ENCODE measurements around the gene MYO3B.

MYO3B gene

GRCh38 chr2:170703776-170704476 lies 526.0 kb downstream of the MYO3B start:
- DNase-seq (ENCODE audit: low spot score): no peak
